ENCODE results near the gene RDH14.

RDH14 gene, protein sequence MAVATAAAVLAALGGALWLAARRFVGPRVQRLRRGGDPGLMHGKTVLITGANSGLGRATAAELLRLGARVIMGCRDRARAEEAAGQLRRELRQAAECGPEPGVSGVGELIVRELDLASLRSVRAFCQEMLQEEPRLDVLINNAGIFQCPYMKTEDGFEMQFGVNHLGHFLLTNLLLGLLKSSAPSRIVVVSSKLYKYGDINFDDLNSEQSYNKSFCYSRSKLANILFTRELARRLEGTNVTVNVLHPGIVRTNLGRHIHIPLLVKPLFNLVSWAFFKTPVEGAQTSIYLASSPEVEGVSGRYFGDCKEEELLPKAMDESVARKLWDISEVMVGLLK

DNA sequence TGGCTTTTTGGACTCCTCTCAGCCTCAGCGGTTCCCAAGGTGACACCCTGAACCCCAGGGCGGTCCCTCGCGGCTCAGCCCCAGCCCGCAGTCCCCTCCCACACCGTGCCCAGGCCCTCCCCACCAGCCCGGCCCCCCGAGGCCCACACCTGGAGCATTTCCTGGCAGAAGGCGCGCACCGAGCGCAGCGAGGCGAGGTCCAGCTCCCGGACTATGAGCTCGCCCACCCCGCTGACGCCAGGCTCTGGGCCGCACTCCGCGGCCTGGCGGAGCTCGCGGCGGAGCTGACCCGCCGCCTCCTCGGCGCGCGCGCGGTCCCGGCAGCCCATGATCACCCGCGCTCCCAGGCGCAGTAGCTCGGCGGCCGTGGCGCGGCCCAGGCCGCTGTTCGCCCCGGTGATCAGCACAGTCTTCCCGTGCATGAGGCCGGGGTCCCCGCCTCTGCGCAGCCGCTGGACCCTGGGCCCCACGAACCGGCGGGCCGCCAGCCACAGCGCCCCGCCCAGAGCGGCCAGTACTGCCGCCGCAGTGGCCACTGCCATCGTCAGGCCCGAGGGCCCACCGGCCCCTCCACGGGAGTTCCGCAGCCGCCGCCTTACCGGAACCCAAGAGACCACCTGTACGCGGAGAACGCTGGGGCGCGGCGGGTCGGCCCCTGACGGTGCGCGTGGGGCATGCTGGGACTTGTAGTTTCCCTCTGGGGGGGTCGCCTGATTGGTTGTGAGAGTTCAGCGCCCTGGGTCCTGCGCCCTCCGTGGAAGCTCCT is at the start of gene RDH14:
Gene RDH14, minus strand, starts transcription at position 623 of the 766 bp plus-strand sequence. Its CDS starts 81 bp downstream, at position 542.
- peak; percentile 91 to 94 for DNase-seq

DNA sequence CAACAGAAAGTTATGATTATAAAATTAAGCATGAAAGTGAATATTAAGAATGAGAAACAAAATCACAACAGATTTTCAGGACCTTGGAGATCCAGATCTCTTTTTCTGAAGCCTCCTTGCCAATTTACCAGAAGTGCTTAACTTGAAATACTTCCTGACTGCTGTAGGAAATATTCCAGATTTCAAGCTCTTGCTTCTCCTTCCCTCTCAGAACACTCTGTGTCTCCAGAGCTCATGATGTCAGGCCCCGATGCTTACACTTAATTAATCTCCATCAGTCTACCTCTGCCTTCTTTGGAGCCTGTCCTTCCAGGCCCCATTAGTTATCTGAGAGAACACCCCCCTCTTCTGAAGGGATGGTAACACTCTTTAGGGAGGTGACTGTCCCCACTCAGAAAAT is 49.6 kb upstream of the RDH14 start:
- DNase-seq, result no peak

- DNase-seq, result no peak
Observed at GRCh38 chr2:18605115-18605514, 44.7 kb upstream of the RDH14 start.

DNA sequence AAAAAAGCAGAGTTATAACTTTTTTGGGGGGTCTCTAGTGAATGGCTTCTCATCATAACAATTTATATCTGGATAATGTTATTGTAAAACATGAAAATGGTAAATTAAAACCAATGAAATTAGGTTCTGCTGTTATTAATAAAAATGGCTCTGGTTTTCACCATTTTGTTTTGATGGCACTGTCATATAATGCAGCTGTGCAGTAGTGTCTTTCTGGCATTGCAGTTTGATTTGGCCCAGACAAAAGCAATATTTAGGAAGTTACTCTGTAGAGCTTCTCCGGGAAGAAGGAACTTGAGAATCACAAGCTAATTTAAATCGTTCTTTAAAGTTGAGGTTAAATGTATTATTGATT is 44.1 kb upstream of the RDH14 start:
- DNase-seq, result no peak

DNA sequence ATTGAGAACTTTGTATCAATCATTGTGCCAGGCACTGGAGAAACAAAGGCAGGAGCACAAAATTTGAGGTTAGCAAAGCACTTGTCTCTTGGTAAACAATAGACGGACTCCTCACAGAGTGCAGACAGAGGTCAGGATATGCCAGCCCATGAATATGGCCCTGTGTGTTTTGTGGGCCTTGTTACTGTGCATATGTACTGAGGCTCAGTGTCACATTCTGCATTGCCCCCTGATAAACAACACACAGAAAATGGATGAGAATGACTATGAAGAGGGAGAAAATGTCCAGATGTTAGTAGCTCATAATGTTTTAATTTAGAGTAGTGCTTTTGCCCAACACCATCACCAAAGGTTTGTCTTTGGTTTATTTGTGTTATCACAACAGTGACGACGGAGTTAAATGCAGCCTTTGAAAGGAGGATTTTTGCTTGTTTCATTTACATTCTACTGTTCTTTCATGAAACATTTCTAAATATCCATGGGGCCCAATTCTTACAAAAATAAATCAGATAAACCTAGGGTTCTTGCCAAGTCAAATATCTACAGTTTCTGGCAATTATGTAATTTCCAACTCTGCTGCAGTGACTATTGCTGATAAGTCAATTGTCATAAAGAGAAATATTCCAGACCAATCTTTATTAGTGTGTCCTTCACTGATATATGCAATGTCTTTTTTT is 43.5 kb upstream of the RDH14 start:
- DNase-seq, result no peak

DNA sequence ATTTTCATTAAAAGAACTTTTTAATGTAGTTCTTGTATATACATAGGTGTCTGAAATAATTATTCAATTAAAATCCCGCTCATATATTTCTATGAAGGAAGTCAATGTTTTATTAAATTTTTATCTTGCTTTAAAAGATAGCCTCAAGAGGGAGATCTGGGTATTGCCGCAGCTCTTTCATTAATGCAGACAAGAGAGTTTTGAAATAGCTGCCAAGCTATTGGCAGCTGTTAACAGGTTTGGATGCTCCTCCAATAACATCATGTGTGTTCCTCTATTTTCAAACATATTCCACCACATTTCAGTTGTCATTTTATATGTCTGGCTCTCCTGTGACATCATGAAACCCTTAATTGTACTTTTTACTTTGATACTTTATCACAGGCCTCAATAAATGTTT is 41.8 kb upstream of the RDH14 start:
- no peak for DNase-seq

GRCh38 chr2:18600255-18600613 is 39.8 kb upstream of the RDH14 start:
- DNase-seq, result no peak

DNA sequence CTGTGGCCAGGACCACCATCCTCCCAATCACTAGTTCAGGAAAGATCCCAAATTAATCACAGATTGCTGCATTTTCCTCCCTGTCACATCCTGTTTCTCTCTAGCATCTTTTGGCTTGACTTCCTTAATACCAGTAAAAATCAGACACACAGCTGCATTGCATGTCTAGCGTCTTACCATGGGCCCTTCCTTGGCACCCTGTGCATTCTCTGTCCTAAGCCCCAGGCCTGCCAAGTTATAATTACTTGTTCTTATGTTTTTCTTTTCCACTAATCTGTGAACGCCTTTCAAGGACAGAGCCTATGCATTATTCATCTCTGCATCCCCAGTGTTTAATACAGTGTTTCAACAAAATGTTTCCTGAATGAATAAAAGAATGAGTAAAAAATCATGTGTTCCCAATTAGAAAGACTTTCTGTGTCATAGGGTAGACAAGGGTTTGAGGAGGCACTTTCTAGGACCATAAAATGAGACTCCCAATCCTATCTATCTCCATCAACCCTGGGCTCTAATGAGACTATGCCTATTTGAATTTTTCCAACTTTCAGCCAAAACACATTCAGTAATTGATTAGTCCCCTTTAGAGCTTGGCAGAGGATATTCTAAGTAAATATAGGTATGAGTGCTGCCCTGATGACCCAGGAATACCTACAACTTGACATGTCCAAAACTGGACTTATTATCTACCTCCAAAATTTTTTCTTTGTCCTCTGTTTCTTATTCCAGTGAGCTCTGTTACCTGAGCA is 39.2 kb upstream of the RDH14 start:
- no peak for DNase-seq

GRCh38 chr2:18598848-18599484 is 38.5 kb upstream of the RDH14 start:
- no peak for DNase-seq

DNA sequence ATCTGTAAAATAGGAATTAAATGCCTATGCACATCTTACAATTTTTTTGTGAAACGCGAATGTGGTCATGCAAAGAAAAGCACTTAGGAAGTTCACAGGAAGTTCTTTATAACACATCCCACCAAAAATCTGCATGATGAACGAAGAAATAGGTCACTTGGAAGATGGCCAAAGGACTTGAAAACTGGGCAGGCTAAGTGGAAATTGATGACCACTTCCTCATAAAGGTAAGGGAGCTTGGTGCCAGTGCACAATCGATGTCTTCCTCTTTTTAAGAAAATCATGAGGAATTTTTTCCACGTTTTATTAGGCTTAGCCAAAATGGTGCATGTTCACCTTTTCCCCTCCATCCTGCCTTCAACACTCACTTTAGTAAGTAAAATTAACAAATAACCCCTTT is 37.2 kb upstream of the RDH14 start:
- no peak for DNase-seq

DNA sequence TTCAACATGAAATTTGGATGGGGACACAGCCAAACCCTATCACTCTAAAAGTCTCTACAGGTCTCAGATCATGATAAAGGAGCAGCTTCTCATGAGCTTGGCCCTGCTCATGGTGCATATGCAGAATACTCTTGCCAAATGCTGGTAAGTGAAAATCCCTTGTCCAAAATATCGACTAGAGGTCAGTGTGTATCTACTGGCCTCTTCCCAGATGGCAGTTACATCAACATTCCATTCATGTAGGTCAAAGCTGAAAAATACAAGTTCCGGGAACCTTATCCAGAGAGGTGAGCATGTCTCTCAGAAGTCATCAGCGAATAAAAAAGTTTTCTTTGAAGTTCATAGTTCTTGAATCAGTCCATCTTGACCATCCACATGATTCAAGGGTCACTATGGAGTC is 36.5 kb upstream of the RDH14 start:
- no peak for DNase-seq

DNA sequence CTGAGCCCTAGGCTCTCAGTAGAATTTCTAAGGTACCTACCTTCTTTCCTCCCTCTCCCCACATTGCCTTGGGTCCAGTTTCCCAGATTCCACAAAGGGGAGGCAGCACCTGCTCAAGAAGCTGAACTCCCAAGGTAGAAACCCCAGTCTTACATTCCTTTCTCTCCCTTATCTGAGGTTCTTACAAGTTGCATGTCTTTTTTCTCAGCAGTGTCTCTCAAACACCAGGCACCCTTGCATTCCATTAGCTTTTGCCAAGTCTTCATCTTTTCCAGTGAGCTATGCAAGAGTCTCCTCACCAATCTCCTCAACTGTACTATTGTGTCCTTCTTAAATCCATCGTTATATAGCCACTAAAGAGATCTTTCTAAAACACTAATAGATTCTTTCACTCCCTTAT is 33.0 kb upstream of the RDH14 start:
- DNase-seq, result no peak

DNA sequence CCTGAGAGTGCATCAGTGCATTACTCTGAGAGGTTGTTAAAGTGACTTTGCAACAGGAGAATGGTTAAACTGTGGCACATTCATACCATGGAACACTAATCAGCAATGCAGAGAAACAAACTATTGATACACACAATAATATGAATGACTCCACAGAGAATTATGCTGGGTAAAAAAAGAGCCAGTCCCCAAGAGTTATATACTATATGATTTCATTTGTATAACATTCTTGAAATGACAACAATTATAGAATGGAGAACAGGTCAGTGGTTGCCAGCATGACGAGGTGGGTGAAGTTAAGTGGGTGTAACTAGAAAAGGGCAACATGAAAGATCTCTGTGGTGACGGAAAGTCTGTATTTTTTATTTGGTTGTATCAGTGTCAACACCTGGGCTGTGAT is 31.9 kb upstream of the RDH14 start:
- DNase-seq, result no peak

GRCh38 chr2:18589354-18589753 is 28.9 kb upstream of the RDH14 start, which contains the start of gene NT5C1B:
TSS of gene NT5C1B (minus strand) at chr2:18589569. CDS start at chr2:18589468, 101 bp downstream.
- no peak for DNase-seq

DNA sequence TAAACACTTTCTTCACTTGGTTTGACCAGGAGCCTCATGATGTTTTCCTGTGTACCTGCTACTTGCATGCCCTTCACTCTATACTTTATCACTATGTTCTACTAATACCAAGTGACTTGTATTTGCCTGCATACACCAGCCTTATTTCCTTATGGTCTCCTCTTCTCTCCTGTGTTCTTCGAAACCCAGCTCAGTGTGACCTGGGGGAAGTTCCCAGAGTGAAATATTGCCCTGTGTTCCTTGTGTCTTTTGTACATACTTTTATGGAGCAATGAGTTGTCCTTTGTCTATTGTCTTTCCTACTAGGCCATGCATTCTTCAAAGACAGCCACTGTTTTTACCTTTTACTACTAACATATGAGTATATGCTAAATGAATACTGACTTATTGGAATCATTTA is 28.3 kb upstream of the RDH14 start:
- DNase-seq, result no peak

DNA sequence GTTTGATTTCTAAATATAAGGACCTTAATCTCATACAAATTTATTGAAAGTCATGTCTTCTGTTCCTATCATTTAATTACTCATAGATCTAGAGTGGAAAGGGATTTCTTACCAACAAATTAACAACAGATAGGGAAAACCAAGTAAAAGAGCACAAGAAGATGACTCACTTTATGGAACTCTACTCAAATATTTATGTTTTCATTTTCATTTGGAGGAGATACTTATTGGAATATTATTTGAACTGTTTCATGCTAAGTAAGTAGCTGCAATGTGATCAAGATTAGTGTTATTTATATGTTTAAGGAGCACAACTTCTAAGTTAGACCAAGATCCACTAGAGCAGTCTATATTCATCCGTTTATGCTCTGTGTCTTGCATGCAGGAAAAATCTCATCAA is 27.6 kb upstream of the RDH14 start:
- no peak for DNase-seq

DNA sequence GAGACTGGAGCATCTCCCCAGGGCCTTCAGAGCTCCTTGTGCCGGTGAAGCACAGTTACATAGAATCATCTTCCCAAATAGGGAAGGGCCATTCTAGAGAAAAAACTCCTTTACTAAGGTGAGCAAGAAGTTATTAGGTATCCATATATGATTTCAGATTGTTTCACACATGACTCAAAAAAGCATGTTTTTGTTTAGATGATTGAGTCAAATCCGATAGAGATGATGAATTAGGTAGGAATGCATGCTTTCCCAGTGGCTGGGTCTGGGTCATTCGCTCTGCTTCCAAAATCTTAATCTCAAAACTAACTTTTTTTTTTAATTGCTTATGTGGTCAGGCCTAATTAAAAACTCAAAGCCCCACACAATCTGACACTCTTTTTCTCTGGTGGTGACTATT is 25.1 kb upstream of the RDH14 start:
- DNase-seq, result no peak

DNA sequence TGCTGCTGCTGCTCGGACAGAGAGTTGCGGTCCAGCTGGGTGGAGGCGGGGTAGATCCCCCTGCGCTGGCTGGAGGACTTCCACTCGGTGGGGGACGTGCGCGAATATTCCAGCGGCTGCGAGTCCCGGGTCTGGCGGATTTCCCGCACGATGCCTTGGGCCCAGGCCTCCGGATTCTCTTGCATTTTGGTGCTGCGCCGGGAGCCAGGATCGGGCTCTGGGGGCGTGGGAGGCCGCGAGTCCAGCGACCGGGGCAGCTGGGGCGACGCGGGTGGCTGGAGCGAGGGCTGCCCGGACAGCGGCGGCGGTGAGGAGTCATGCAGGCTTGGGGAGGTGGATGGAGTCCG is 24.1 kb upstream of the RDH14 start:
- DNase-seq, result no peak

DNA sequence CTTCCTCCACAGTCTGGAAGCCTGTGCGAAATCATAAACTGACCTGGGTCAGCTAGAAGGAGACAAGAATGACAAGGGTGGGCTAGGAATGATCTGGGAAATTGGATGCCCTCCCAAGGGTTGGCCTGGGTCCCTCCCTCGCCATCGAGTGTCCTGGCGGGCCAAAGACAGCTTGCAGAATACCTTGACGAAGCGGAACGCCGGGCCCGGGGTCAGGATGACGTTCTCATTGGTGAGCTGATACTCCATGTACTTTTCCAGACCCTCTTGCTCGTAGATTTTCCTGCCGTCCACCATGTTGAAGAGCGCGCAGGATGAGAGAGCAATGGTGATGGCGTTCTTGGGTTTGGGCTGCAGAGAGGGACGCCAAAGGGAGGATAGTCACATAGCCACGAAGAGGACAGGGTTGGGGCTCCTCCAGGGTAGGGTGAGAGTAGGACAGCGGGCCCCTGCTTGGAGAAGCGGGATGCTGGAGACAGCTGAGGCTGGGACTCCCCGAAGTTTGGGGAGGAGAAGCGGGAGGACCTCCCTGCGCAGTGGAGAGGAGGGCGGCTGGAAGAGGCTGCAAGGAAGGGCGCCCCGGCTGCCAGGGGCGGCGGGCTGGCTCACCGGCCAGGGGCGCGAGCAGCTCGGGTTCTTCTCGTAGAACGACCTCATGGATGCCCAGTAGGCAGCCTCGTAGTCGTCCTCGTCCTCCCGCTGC is 23.6 kb upstream of the RDH14 start:
- DNase-seq, result no peak

GRCh38 chr2:18580606-18581005 is 20.2 kb upstream of the RDH14 start:
- DNase-seq, result no peak

DNA sequence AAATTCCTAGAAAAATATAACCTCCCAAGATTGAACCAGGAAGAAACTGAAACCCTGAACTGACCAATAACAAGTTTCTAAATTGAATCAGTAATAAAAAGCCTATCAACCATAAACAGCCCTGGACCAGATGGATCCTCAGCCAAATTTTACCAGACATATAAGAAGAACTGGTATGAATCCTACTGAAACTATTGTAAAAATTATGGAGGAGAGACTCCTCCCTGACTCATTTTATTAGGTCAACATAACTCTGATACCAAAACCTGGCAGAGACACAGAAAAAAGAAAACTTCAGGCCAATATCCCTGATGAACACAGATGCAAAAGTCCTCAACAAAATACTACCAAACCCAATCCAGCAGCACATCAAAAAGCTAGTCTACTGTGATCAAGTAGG is 17.6 kb upstream of the RDH14 start:
- DNase-seq, result no peak

DNA sequence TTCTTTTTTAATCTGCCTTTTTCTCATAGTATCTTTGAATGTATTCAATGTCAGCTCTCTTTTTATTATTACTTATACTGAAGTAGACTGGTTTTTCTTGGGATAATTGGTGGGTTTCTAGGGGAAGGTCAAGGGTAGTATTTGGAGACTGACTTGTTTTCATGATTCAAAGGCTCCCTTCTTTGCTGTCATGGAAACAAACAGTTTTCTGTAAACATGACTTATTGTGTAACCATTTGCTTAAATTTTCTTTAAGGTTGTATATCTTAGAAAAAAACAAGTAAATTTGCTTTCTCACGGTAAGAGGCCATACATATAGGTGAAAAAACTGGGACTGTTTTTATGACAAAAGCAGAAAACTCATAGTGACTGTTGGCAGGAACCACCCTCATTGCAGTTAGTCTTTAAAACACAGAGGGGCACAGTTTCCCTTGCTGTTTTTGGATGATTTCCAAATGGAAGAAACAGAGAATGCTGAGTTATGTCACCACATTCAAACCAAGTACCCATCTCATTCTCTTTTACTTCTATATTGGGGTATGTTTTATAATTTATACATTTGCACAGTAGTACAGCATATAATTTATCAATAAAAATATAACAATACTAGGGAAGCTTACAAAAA is 5.8 kb upstream of the RDH14 start:
- no peak for DNase-seq

Measured in Kasumi-1 (cell line).